SH-SY5Y (cell line): ENCODE data around the gene PTPRD.

Experiments used
- GATA2 ChIP-seq: IDR thresholded peaks from 2 replicates; pipeline ENCODE4 v1.6.1; 2011; ENCODE audit warnings: mild to moderate bottlenecking, low read depth, low read length
- GATA3 ChIP-seq: IDR thresholded peaks from 2 replicates; pipeline ENCODE4 v1.6.1; 2011; ENCODE audit warnings: low read depth, mild to moderate bottlenecking, low read length, moderate library complexity

- no peak for TF ChIP-seq GATA3
- TF ChIP-seq GATA2 = no peak
Observed at GRCh38 chr9:9778293-9778692, 834.5 kb downstream of the PTPRD start.
